Common myeloid progenitor, CD34-positive (primary cell): ENCODE measurements around the gene GRIN2D.
A peak's percentile ranks its signal among the peaks of the same experiment; 100 is the strongest.
"Not testable (repeated sequence)": the region's sequence is repeated elsewhere in the genome, so short reads cannot be mapped to it uniquely, and the experiment has no call there.

Experiments used
- CTCF ChIA-PET: fragments of 350-600 bp; sonication (Branson Sonifier 250); formaldehyde crosslinking; loops from one replicate; lab custom pipeline; 2021; ENCODE audit warnings: antibody characterized with exemption; lab: Charles Lee
- POLR2A ChIA-PET: fragments of 350-600 bp; sonication (Branson Sonifier 250); formaldehyde crosslinking; loops from one replicate; lab custom pipeline; 2021; ENCODE audit warnings: antibody characterized with exemption; lab: Charles Lee
- DNase-seq, 3 donors: peaks; one replicate each; pipeline versions ENCODE4 v3.0.0 to v3.0.0-alpha.2; 2013
- H3K27ac ChIP-seq, 2 experiments: 1 replicate in 1 of 2; 2 replicates in 1 of 2; pipeline ENCODE4 v1.7.0; 2013; ENCODE audit warnings: inconsistent platforms in 2 of 2, low read length in 2 of 2, mild to moderate bottlenecking in 2 of 2, low read depth in 1 of 2, moderate library complexity in 1 of 2; ENCODE audit not compliant: severe bottlenecking in 2 of 2, insufficient read depth in 1 of 2, poor library complexity in 1 of 2
- H3K27me3 ChIP-seq, 5 experiments: replicated peaks in 2 of 5; 1 replicate in 3 of 5; 2 replicates in 2 of 5; pipeline versions ENCODE4 v1.6.1 to v1.7.0; 2013; ENCODE audit warnings: low read length in 4 of 5, mild to moderate bottlenecking in 2 of 5, moderate library complexity in 2 of 5, inconsistent platforms in 1 of 5; ENCODE audit not compliant: insufficient read depth in 5 of 5, control insufficient read depth in 4 of 5
- H3K36me3 ChIP-seq, 4 experiments: 1 replicate in 2 of 4; 2 replicates in 2 of 4; pipeline versions ENCODE4 v1.6.1 to v1.7.0; 2013; ENCODE audit warnings: low read length in 3 of 4, control low read depth in 1 of 4, mild to moderate bottlenecking in 1 of 4; ENCODE audit not compliant: control insufficient read depth in 4 of 4, insufficient read depth in 4 of 4
- H3K4me1 ChIP-seq, 4 experiments: 1 replicate in 3 of 4; 2 replicates in 1 of 4; pipeline versions ENCODE4 v1.6.1 to v1.7.1; 2013; ENCODE audit warnings: low read length in 3 of 4, mild to moderate bottlenecking in 3 of 4, control low read depth in 1 of 4, inconsistent platforms in 1 of 4, moderate library complexity in 1 of 4; ENCODE audit not compliant: control insufficient read depth in 4 of 4, insufficient read depth in 4 of 4; ENCODE audit errors: control extremely low read depth in 1 of 4
- H3K4me3 ChIP-seq, 7 experiments: 1 replicate in 4 of 7; 2 replicates in 3 of 7; pipeline versions ENCODE4 v1.5.1 to v1.7.0; 2013; ENCODE audit warnings: mild to moderate bottlenecking in 7 of 7, low read length in 6 of 7, moderate library complexity in 6 of 7, inconsistent platforms in 2 of 7, low read depth in 2 of 7, control low read depth in 1 of 7; ENCODE audit not compliant: insufficient read depth in 4 of 7, control insufficient read depth in 1 of 7; ENCODE audit errors: extremely low read depth in 1 of 7
- H3K9me3 ChIP-seq, 5 experiments: 1 replicate in 4 of 5; 2 replicates in 1 of 5; pipeline versions ENCODE4 v1.6.1 to v1.7.1; 2013; ENCODE audit warnings: low read length in 4 of 5, mild to moderate bottlenecking in 2 of 5, inconsistent platforms in 1 of 5, low read depth in 1 of 5, moderate library complexity in 1 of 5; ENCODE audit not compliant: control insufficient read depth in 4 of 5, insufficient read depth in 2 of 5; ENCODE audit errors: control extremely low read depth in 1 of 5
- WGBS: methylation state at CpG from one replicate; pipeline ENCODE4 v1.1.5; 2013; ENCODE audit not compliant: insufficient coverage; 5-methylcytosine and 5-hydroxymethylcytosine counted together

GRIN2D gene

DNA sequence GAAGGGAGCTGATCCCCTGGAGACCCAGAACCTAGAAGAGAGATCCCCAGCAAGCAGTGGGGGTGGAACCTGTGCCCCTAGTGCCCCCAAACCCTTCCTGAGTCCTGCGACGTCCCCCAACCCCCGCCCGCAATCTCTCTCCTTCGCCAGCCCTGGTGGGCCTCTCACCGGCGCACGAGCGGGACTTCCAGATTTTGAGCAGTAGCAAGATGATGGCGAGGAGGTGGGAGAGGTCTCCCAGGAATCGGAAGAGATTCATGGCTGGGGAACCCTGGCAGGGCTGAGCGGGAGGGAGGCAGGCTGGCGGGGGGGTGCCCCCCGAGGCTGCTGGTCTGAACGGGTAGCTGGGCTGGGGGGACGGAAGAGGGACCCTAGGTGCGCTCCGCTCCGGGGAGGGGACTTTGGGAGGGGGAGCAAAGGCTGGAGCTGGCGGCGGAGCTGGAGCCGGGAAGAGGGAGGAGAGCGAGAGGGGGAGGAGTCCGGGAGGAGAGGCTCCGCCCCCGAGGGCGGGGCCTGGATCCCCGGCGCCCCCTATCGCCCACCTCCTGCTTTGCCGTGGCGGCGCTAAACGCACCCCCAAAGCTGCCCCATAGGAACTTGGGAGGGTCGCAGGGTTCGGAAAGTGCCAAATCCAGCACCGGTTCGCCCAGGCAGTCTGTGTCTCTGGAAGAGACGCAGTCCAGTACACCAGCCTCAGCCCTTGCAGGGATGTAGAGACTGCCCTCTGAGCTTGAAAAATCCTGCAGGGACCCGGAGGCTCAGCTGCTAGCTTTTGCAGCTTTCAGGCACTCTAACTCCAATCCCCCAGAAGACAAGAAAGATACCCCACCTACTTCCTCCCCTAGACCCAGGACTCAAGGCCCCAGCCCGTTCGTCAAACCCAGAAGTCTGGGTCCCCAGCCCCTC, 2.1 kb upstream of the GRIN2D start, which contains the start of gene KDELR1:
KDELR1 (minus strand) TSS at position 452 of the 906 bp plus-strand sequence; CDS start at position 259, 193 bp downstream.
- WGBS, result 8% methylated on average over 15 of the region's 42 CpGs
- Histone ChIP-seq H3K27me3 (peaks cover 0 to 40% (median 17%) of the 10 kb centered on the region in 5 experiments), H3K4me1 (peaks cover 0 to 35% (median 27%) of the 10 kb centered on the region in 4 experiments), H3K36me3 (peaks cover 8 to 21% (median 19%) of the 10 kb centered on the region in 4 experiments), H3K9me3 (no peaks in the 10 kb centered on the region), H3K27ac (peak within 1 kb of the TSS; percentile 92 to 97), H3K4me3 (peak within 1 kb of the TSS; percentile 77 to 96 (median 86))
- ChIA-PET CTCF (interaction anchor here (0.6 to 2.2 kb wide), 20 partner anchors 9 to 193 kb away, joined by 3 to 14 read pairs (median 4); partner anchors contain the start of genes SYNGR4 and TMEM143), POLR2A (interaction anchor here (0.7 to 1.0 kb wide), 3 partner anchors 27 to 66 kb away, joined by 3 to 4 read pairs (median 3); partner anchors contain the start of gene EMP3)
- peak; percentile 59 to 70 (median 65) for DNase-seq

DNA sequence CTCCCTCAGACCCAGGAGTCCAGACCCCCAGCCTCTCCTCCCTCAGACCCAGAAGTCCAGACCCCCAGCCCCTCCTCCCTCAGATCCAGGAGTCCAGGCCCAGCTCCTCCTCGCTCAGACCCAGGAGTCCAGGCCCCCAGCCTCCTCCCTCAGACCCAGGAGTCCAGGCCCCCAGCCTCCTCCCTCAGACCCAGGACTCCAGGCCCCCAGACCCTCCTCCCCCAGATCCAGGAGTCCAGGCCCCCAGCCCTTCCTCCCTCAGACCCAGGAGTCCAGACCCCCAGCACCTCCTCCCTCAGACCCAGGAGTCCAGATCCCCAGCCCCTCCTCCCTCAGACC, 1.5 kb upstream of the GRIN2D start:
- ChIA-PET CTCF (interaction anchor here (0.6 to 2.2 kb wide), 19 partner anchors 8 to 192 kb away, joined by 3 to 14 read pairs (median 4); partner anchors contain the start of genes SYNGR4 and TMEM143), POLR2A (interaction anchor here (0.7 kb wide), 1 partner anchor 27 kb away, joined by 4 read pairs; no protein-coding TSS in a partner anchor)
- WGBS, result 60% methylated on average over 1 of the region's 1 CpG

DNA sequence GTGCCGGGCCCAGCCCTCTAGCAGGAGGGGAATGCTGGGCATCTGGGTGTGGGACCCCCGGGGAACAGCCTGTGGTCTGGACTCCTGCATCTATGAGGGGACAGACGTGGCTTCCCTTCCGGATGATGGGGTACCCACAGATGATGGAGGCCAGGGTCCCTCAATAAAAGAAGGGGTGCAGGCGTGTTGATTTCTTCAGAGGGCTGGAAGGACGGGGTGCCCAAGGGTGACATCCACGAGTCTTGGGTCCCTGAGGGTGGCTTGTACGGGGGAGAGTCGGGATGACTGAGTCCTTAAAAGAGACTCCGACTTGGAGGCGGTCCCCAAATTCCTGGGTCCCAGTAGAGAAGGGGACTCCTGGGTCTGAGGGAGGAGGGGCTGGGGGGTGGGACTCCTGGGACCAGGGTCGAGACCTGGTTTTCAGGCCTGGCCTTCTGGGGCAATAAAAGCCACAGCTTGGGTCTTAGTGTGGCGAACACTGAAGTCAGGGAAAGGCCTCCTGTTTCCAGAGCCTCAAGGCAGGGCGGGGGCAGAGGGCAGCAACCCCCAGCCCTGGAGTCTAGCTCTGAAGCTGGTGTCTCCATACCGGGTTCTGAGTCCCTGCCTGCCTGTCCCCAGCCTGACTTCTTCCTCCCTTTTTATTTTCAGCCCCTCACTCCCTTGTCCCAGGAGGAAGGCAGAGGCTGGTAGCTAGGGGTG, 459 bp upstream of the GRIN2D start:
- Histone ChIP-seq H3K4me3 (peak overlapping the region in 3 of 7 experiments; percentile 23 to 36 (median 33)), H3K4me1 (peaks cover 0 to 49% (median 34%) of the 10 kb centered on the region in 4 experiments), H3K9me3 (no peaks in the 10 kb centered on the region), H3K36me3 (peaks cover 4 to 11% (median 8%) of the 10 kb centered on the region in 4 experiments), H3K27me3 (peaks cover 0 to 56% (median 32%) of the 10 kb centered on the region in 5 experiments), H3K27ac (no peak overlapping the region)
- no peak for DNase-seq
- CTCF ChIA-PET, result interaction anchor here (0.6 kb wide), 1 partner anchor 36 kb away, joined by 3 read pairs; no protein-coding TSS in a partner anchor
- POLR2A ChIA-PET, result interaction anchor here (0.6 kb wide), 1 partner anchor 42 kb away, joined by 3 read pairs; no protein-coding TSS in a partner anchor
- 90% methylated on average over 12 of the region's 15 CpGs for WGBS

More for the DNA sequence above, 1.5 kb upstream of the GRIN2D start:
- peaks cover 0 to 40% (median 29%) of the 10 kb centered on the region in 4 experiments for H3K4me1 ChIP-seq
- H3K9me3 ChIP-seq, H3K27ac ChIP-seq, DNase-seq, H3K4me3 ChIP-seq: not testable (repeated sequence)
- H3K27me3 ChIP-seq, result peaks cover 0 to 46% (median 21%) of the 10 kb centered on the region in 5 experiments
- peaks cover 8 to 20% (median 15%) of the 10 kb centered on the region in 4 experiments for H3K36me3 ChIP-seq

DNA sequence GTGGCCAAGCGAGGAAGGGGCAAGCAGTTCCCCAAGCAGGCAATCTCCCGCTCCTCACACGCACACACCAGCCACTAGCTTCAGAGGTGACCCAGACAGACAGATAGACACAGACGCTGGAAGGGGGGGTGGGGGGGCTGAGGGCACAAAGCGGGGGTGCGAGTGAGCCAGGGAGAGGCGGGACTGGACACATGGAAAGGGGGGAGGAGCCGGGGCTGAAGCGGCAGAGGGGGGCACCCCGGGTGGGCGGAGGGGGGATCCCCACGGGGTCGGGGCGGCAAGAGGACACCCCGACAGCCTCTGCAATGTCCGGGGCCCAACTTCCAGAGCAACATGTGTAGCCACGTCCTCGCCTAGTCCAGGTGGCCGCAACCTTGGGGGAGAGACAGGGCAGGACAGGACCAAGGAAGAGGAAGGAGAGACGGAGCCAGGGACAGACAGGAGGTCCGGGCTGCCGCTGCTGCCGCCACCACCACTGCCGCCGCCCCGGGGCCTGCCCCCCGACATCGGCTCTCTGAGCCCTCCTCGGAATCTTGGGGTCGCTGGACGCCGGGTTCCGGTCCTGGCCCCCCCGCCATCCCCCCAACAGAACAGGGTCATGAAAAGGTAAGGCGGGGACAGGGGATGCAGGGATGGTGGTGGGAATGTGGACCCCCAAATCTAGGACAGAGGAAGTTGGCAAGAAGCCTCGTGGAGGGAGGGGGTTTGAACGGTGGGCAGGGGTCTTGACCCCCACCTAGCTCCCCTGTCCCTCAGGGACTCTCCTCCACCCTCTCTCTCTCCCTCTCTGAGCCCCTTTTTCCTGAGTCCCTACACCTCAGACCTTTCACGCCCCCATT, 1.1 kb downstream of the GRIN2D start:
- peak in 1 of 3 donors; percentile 17 for DNase-seq
- 2% methylated on average over 15 of the region's 38 CpGs for WGBS
- H3K4me3 ChIP-seq, result peak overlapping the region in 2 of 7 experiments; percentile 10 to 28
- CTCF ChIA-PET, result interaction anchor here (1.0 to 1.6 kb wide), 2 partner anchors 9 to 195 kb away, joined by 3 to 4 read pairs; no protein-coding TSS in a partner anchor
- POLR2A ChIA-PET, result interaction anchor here (1.0 kb wide), 1 partner anchor 49 kb away, joined by 3 read pairs; no protein-coding TSS in a partner anchor
- no peaks in the 10 kb centered on the region for H3K36me3 ChIP-seq
- H3K4me1 ChIP-seq, result peaks cover 0 to 60% (median 38%) of the 10 kb centered on the region in 4 experiments
- H3K27me3 ChIP-seq, result peaks cover 0 to 62% (median 33%) of the 10 kb centered on the region in 5 experiments
- no peaks in the 10 kb centered on the region for H3K9me3 ChIP-seq
- no peak overlapping the region for H3K27ac ChIP-seq

DNA sequence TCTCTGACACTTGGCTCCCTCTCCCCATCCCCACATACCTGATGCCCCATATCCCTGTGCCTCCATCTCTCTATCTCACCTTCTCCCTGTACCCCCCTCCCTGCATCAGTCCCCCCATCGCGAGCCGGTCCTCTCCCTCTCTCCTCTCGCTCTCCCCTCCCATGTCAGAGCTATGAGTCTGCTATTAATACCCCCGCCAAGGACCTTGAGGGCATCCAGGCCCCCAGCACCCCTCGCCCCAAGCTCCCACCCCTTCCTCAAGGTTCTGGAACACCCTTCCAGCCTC, 1.6 kb downstream of the GRIN2D start:
- no peak for DNase-seq
- ChIA-PET CTCF (interaction anchor here (1.0 to 1.6 kb wide), 2 partner anchors 9 to 194 kb away, joined by 3 to 4 read pairs; no protein-coding TSS in a partner anchor), POLR2A (interaction anchor here (1.0 kb wide), 1 partner anchor 49 kb away, joined by 3 read pairs; no protein-coding TSS in a partner anchor)
- H3K36me3 ChIP-seq, result no peaks in the 10 kb centered on the region
- H3K27ac ChIP-seq, result no peak overlapping the region
- H3K27me3 ChIP-seq, result peaks cover 0 to 62% (median 33%) of the 10 kb centered on the region in 5 experiments
- peaks cover 0 to 61% (median 37%) of the 10 kb centered on the region in 4 experiments for H3K4me1 ChIP-seq
- WGBS, result no CpG with 5 or more reads among the region's 6 CpGs
- peak overlapping the region in 1 of 7 experiments; percentile 24 for H3K4me3 ChIP-seq
- H3K9me3 ChIP-seq, result no peaks in the 10 kb centered on the region

DNA sequence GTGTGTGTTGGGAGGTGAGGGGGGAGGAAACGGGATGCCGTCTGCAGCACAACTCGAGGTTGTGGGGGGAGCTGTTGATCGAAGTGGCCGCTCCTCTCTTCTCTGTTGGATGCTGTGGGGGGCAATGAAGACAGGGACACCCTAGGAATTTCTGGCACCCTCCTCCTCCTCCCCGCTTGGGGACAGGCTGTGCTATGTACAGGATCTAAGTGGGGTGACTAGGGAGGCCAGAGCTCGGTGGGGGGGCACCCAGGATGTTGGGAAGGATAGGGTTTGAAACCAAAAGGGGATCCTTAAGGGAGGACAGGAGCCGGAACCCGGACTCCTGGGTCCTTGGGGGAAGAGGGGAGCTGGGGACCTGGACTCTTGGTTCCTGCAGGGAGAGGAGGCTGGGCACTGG, 2.0 kb downstream of the GRIN2D start:
- no peaks in the 10 kb centered on the region for H3K36me3 ChIP-seq

More for the DNA sequence above, 2.0 kb downstream of the GRIN2D start:
- Histone ChIP-seq H3K4me1 (peaks cover 0 to 61% (median 36%) of the 10 kb centered on the region in 4 experiments), H3K27ac (no peak overlapping the region), H3K9me3 (no peaks in the 10 kb centered on the region), H3K4me3 (no peak overlapping the region), H3K27me3 (peaks cover 0 to 62% (median 33%) of the 10 kb centered on the region in 5 experiments)
- DNase-seq, result no peak
- WGBS, result 31% methylated on average over 4 of the region's 9 CpGs
- ChIA-PET CTCF (interaction anchor here (1.0 to 1.6 kb wide), 2 partner anchors 8 to 194 kb away, joined by 3 to 4 read pairs; no protein-coding TSS in a partner anchor), POLR2A (no interaction called here)
